ENCODE measurements around the gene GRIK1. TPM values are rescaled to one million over a fixed set of nuclear protein-coding genes. Genes with fewer than 3 reads are reported as not detected.

Gene GRIK1
- total RNA-seq, 1 experiment from 2014 or later, result not detected

- peaks cover 22% of the 10 kb centered on the region for H3K27me3 Mint-ChIP-seq (ENCODE audit: insufficient read depth, unreplicated experiment)
- no TSS peak for BruUV-seq (replicated peaks)
- no peak overlapping the region for H3K27ac Mint-ChIP-seq (ENCODE audit: unreplicated experiment)
- POLR2A ChIA-PET, result no interaction called here
- Histone ChIP-seq H3K27me3 (replicated peaks; ENCODE audit: control insufficient read depth, insufficient read depth, low read length) (peaks cover 1% of the 10 kb centered on the region; the same call in 1 of the 2 replicates), H3K9me3 (no peaks in the 10 kb centered on the region), H3K4me3 (ENCODE audit: low read depth, low read length) (no peak overlapping the region), H3K36me3 (ENCODE audit: control insufficient read depth, insufficient read depth, low read length) (no peaks in the 10 kb centered on the region), H3K4me1 (no peaks in the 10 kb centered on the region)
- no peaks in the 10 kb centered on the region for H3K36me3 Mint-ChIP-seq (ENCODE audit: insufficient read depth, unreplicated experiment)
- H3K4me3 Mint-ChIP-seq (ENCODE audit: unreplicated experiment), result no peak overlapping the region
- no peaks in the 10 kb centered on the region for H3K4me1 Mint-ChIP-seq (ENCODE audit: low read depth, unreplicated experiment)
- DNase-seq, result no peak
- TF ChIP-seq CTCF (IDR thresholded peaks at IDR 0.05; ENCODE audit: insufficient read depth in 1 of 2, low read depth in 1 of 2, low read length in 1 of 2, severe bottlenecking in 1 of 2, unreplicated experiment in 1 of 2), result no peak
- no peaks in the 10 kb centered on the region for H3K9me3 Mint-ChIP-seq (ENCODE audit: unreplicated experiment)
- CTCF ChIA-PET, result interaction anchor here (0.6 kb wide), 1 partner anchor 20 kb away, joined by 4 read pairs; no protein-coding TSS in a partner anchor
- intact Hi-C loops (cut with micrococcal nuclease; ENCODE audit: unreplicated experiment), result no loop called here
These were observed 72.0 kb downstream of the GRIK1 start for GRCh38 chr21:29867796-29868195.

GRCh38 chr21:29860346-29860745, 79.5 kb downstream of the GRIK1 start:
- ChIA-PET CTCF (no interaction called here), POLR2A (no interaction called here)
- no peaks in the 10 kb centered on the region for H3K4me1 Mint-ChIP-seq (ENCODE audit: low read depth, unreplicated experiment)
- no peak for TF ChIP-seq CTCF (IDR thresholded peaks at IDR 0.05; ENCODE audit: insufficient read depth in 1 of 2, low read depth in 1 of 2, low read length in 1 of 2, severe bottlenecking in 1 of 2, unreplicated experiment in 1 of 2)
- H3K27ac Mint-ChIP-seq (ENCODE audit: unreplicated experiment), result no peak overlapping the region
- H3K27me3 Mint-ChIP-seq (ENCODE audit: insufficient read depth, unreplicated experiment), result peaks cover 9% of the 10 kb centered on the region
- Histone ChIP-seq H3K36me3 (ENCODE audit: control insufficient read depth, insufficient read depth, low read length) (no peaks in the 10 kb centered on the region), H3K9me3 (no peaks in the 10 kb centered on the region), H3K4me1 (no peaks in the 10 kb centered on the region), H3K4me3 (ENCODE audit: low read depth, low read length) (no peak overlapping the region), H3K27me3 (replicated peaks; ENCODE audit: control insufficient read depth, insufficient read depth, low read length) (no peaks in the 10 kb centered on the region)
- intact Hi-C loops (cut with micrococcal nuclease; ENCODE audit: unreplicated experiment), result no loop called here
- DNase-seq, result no peak
- no TSS peak for BruUV-seq (replicated peaks)
- H3K36me3 Mint-ChIP-seq (ENCODE audit: insufficient read depth, unreplicated experiment), result no peaks in the 10 kb centered on the region
- no peak overlapping the region for H3K4me3 Mint-ChIP-seq (ENCODE audit: unreplicated experiment)
- no peaks in the 10 kb centered on the region for H3K9me3 Mint-ChIP-seq (ENCODE audit: unreplicated experiment)

DNA sequence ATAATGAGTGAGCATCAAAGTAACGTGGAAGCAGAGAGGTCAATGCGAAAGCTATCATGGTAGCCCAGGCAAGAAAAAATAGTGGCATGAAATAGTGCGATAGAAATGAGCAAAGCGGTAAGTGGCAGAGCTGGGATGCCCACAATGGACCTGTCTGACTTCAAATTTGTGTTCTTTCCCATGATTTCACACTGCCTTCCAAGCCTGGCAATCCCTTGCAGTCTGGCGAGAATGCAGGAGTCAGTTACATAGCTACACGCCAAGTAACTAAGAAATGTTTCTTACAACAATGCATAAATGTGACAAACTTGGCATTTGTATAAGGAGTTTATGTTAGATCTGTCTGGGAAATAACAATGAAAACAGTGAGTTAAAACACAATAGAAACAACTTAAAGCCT, 82.6 kb downstream of the GRIK1 start:
- Mint-ChIP-seq H3K27me3 (ENCODE audit: insufficient read depth, unreplicated experiment) (peaks cover 2% of the 10 kb centered on the region), H3K27ac (ENCODE audit: unreplicated experiment) (no peak overlapping the region), H3K4me1 (ENCODE audit: low read depth, unreplicated experiment) (no peaks in the 10 kb centered on the region), H3K4me3 (ENCODE audit: unreplicated experiment) (no peak overlapping the region), H3K9me3 (ENCODE audit: unreplicated experiment) (no peaks in the 10 kb centered on the region), H3K36me3 (ENCODE audit: insufficient read depth, unreplicated experiment) (no peaks in the 10 kb centered on the region)
- CTCF ChIA-PET, result no interaction called here
- BruUV-seq (replicated peaks), result no TSS peak
- H3K27me3 ChIP-seq (replicated peaks; ENCODE audit: control insufficient read depth, insufficient read depth, low read length), result no peaks in the 10 kb centered on the region
- DNase-seq, result no peak
- no peaks in the 10 kb centered on the region for H3K4me1 ChIP-seq
- H3K36me3 ChIP-seq (ENCODE audit: control insufficient read depth, insufficient read depth, low read length), result no peaks in the 10 kb centered on the region
- H3K4me3 ChIP-seq (ENCODE audit: low read depth, low read length), result no peak overlapping the region
- POLR2A ChIA-PET, result no interaction called here
- intact Hi-C loops (cut with micrococcal nuclease; ENCODE audit: unreplicated experiment), result no loop called here
- no peak for TF ChIP-seq CTCF (IDR thresholded peaks at IDR 0.05; ENCODE audit: insufficient read depth in 1 of 2, low read depth in 1 of 2, low read length in 1 of 2, severe bottlenecking in 1 of 2, unreplicated experiment in 1 of 2)
- no peaks in the 10 kb centered on the region for H3K9me3 ChIP-seq

All from Caco-2 (cell line).